Pulmonary artery endothelial cell (primary cell): ENCODE data around the gene XG. TPM values are rescaled to one million over a fixed set of nuclear protein-coding genes. Genes with fewer than 3 reads are reported as not detected.

Experiments
- DNase-seq: peaks from one replicate; pipeline ENCODE4 v3.0.0-alpha.2; 2011; ENCODE audit warnings: low read depth, low spot score
- total RNA-seq: library from RNA; depleted of rRNA; stranded (reverse); fragments of >200 nt; gene quantifications from 2 replicates; pipeline ENCODE4 v1.2.3, GENCODE V29; 2014

Gene XG
- total RNA-seq, 1 donor from 2014 or later, result 1.5 TPM

- no peak for DNase-seq
These were observed 67.7 kb downstream of the XG start for GRCh38 chrX:2819345-2820135.

GRCh38 chrX:2820136-2820771, 68.4 kb downstream of the XG start:
- no peak for DNase-seq

- no peak for DNase-seq
These were observed 72.1 kb downstream of the XG start for GRCh38 chrX:2823795-2824386.

DNA sequence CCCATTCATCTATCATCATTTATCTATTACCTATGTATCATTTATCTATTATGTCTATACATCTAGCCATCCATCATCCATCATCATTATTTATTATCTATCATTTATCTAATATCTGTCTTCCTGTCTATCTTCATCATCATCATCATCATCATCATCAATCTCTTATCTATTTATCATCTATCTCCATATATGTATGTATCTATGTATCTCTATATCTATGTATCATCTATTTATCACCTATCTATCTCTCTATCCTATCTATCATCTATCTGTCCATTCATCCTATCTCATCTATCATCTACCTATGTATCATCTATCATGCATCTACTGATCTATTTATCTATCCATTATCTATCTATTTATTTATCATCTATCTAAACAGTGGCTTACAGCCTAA, 73.0 kb downstream of the XG start:
- no peak for DNase-seq

DNA sequence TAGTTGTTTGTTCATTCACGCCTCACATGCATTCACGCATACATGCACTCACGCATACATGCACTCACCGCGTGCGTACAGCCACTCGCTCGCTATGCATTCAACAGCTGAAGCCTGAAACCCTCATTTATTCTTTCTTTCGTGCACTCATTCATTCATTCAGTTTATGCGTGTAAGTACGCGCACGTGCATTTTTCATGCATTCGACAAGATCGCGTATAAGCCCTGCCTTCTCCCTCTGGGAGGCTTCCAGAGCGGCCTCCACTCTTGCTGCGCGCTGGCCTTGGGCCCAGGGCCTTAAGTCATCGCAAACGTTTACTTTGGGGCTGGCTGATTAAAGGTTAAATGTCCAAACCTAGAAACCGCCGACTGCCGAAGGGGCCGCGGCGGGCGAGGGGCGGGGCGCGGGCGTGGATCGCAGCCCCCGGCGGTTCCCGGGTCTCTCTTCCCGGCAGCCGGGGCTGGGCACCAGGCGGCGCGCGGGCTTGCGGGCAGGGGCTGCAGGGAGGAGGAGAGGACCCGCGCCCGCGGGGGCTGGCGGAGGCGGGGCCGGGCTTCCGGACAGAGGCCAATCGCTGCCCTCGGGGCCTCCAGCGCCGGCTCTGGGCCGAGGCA, 76.6 kb downstream of the XG start, which contains the start of gene GYG2:
TSS of gene GYG2 (plus strand) at position 587 of the 615 bp plus-strand sequence. CDS start 1,259 bp downstream, outside the sequence.
- no peak for DNase-seq

- DNase-seq, result no peak
These were observed 77.1 kb downstream of the XG start for GRCh38 chrX:2828959-2829411.

DNA sequence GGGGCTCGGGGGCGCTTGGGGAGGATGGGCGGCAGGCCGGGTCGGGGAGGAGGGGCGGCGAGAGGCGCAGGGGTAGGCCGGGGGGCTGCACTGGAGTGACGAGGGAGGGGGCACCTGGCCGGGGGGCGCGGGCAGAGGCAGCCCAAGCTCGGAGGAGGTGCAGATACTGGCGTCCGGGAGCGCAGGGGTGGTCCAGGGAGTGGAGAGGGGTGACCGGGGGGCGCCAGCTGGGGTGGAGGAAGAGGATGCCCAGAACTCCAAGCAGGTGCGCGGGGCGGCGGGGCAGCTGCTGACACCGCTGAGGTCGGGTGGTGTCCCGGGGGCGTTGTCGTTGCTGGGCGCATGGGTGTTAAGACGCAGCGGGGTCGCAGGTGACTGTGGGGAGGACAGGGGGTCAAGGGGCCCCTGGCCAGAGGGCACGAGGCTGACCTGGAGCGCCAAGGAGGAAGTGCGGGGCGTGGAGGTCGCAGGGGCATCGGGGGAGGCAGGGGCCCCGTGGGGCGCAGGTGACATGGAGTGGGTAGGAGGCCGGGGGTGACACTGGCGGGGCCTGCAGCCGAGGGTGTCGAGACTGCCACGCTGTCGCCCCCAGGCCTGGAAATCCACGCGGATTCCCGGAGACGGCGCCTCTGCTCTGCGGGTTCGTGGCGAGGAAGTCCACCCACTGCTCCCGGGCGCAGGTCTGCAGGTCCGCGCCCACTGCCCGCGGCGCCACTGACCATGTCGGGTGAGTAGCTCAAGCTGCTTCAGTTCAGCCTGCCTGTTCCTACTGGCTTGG, 77.8 kb downstream of the XG start:
- no peak for DNase-seq

DNA sequence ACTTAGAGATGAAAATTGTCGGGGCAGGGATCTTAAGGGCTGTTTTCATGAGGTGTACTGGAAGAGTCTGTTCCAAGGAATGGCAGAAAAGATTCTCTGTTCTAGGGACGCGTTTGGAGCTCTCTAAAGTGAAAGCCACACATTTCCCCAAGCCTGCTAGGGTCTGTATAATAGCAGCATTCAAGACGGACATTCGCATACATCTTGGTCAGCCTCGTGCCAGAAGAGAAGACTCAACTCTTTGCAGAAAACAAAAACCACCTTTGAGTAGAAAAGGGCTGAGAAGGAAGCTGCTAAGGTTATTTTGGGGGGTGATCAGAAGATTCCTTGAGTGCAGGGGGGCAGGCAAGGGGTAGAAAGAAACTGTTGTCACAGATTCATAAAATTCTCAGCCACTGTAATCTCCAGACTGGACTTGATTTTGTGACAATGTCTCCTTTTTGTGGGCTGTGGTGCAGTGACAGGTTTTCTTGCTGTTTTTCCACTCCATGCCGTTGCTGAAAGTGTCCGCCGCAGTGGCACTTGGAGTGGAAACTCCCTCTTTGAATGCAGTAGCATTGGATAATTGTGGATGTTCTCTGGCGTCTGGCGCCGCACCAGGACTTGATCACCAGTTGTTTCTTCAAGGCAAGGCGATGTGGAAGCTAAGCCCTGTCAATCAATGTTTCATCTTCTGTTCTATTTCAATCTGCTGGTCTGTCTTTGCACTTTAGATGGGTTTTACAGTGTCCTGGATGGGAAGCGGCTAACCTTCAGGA, 79.8 kb downstream of the XG start:
- DNase-seq, result no peak

- DNase-seq, result no peak
These were observed 86.1 kb downstream of the XG start for GRCh38 chrX:2837961-2838360.

DNA sequence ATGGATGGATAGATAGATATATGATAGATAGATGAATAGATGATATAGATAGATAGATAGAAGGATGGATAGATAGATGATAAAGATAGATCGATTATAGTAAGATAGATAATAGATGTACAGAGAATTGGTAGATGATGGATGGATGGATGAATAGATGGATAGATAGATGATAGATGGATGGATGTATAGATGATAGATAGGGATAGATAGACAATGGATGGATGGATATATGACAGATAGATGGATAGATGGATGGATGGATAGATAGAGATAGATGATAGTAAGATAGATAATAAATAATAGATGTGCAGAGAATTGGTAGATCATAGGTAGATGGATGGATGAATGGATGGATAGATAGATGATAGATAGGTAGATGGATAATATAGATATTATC, 89.1 kb downstream of the XG start:
- no peak for DNase-seq

DNA sequence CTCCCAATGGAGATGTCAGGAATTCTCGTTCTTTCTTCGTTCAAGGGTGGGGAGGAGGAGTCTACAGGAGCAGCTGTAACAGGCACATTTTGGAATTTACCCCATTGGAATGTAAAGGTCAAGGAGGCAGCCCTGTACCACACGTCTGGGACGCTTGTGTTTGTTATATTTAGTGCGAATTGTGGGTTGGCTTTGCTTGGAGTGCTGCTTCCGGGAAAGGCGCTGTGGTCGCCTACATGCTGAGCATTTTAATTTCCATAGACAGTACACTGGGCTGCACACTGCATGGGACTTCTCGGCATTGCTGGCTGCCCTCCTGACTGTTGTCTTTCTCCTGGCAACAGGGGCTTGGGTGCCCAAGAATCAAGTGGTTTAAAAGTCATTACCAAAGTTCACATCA, 89.7 kb downstream of the XG start:
- no peak for DNase-seq

GRCh38 chrX:2846992-2847391, 95.2 kb downstream of the XG start:
- no peak for DNase-seq

- DNase-seq, result no peak
These were observed 97.0 kb downstream of the XG start for GRCh38 chrX:2848871-2849301.

DNA sequence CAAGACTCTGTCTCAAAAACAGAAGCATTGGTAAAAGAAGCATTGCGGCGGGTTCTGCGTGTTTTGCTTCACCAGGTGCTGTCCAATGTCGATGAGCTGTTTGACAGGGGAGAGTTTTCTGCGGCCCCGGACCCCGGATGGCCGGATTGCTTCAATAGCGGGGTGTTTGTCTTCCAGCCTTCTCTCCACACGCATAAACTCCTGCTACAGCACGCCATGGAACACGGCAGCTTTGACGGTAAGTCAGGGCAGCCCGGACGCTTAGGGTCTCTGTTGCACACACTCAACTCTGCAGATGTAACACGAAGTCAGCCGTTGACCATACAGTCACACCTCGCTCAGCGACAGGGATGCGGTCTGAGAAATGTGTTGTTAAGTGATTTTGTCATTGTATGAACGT, 103.1 kb downstream of the XG start:
- no peak for DNase-seq

GRCh38 chrX:2855761-2856160, 103.9 kb downstream of the XG start:
- DNase-seq, result no peak

DNA sequence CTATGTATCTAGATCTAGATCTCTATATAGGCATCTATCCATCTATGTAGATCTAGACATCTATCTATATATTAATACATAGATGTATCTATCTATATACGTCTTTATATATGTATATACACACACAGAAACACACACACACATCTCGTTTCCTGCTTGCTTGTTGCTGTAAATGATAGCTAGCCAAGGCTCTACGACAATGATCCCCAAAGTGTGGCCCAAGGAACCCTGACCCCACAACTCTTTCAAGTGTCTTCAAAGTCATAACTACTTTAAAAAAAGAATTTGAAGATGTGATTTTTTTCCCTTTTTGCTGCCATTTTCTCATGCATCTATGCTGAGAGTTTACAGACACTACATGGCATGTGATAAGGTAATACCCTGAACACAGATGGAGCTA, 105.7 kb downstream of the XG start:
- DNase-seq, result no peak

DNA sequence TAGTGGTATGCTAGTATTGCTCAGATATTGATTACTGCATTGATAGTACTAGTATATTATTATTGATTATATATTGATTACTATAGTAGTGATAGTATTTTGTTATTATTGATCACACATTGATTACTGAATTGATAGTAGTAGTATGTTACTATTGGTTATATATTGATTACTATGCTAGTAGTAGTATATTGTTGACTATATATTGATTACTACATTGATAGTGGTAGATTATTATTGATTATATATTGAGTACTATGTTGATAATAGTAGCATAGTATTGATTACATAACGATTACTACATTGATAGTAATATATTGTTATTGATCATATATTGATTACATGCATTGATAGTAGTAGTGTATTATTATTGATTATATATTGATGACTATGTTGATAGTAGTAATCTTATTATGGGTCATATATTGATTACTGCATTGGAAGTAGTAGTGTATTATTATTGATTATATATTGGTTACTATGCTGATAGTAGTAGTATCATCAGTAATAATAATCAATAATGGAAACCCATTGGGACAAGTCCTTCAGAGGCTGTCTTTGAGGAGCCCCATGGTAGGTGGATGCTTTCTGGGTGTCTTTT, 107.5 kb downstream of the XG start:
- no peak for DNase-seq

GRCh38 chrX:2862404-2862803, 110.6 kb downstream of the XG start:
- no peak for DNase-seq

GRCh38 chrX:2863646-2864045, 111.8 kb downstream of the XG start:
- DNase-seq, result no peak
